ENCODE measurements around the gene INF2.
"Not testable (repeated sequence)": the region's sequence is repeated elsewhere in the genome, so short reads cannot be mapped to it uniquely, and the experiment has no call there.

Gene INF2

DNA sequence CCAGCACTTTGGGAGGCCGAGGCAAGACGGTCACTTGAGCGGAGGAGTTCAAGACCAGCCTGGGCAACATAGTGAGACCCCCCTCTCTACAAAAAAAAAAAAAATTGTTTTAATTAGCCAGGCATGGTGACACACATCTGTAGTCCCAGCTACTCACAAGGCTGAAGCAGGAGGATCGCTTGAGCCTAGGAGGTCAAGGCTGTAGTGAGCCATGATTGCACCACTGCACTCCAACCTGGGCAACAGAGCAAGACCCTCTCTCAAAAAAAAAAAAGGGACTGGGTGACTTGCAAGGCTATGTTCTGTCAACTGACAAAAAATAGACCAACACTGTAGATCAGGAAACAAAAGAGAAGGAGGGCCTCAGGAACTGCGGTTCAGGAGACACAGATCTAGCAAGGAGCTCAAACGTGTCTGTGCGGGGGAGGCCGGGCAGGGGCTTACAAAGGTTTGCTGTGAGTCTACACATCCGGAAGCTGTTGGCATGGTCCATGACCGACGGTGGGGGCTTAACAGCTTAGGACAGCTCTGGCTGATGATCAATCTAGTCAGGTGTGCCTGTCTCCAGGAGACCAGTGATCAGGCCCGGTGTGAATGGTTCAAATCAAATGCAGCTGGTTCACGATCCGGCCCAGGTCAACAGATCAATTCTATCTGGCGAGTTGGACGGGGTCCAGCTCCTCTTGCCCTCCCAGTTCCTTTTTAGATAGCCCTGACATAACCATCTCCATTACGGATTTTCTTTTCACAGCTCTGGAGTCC lies 31.7 kb upstream of the INF2 start:
- TF ChIP-seq, protein P1, sequence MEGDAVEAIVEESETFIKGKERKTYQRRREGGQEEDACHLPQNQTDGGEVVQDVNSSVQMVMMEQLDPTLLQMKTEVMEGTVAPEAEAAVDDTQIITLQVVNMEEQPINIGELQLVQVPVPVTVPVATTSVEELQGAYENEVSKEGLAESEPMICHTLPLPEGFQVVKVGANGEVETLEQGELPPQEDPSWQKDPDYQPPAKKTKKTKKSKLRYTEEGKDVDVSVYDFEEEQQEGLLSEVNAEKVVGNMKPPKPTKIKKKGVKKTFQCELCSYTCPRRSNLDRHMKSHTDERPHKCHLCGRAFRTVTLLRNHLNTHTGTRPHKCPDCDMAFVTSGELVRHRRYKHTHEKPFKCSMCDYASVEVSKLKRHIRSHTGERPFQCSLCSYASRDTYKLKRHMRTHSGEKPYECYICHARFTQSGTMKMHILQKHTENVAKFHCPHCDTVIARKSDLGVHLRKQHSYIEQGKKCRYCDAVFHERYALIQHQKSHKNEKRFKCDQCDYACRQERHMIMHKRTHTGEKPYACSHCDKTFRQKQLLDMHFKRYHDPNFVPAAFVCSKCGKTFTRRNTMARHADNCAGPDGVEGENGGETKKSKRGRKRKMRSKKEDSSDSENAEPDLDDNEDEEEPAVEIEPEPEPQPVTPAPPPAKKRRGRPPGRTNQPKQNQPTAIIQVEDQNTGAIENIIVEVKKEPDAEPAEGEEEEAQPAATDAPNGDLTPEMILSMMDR (conservative IDR thresholded peaks at IDR 0.05; ENCODE audit: low read depth, low read length): no peak
- no peak overlapping the region for H3K4me3 ChIP-seq (ENCODE audit: low read length)
- DNase-seq (ENCODE audit: low read depth): no peak

DNA sequence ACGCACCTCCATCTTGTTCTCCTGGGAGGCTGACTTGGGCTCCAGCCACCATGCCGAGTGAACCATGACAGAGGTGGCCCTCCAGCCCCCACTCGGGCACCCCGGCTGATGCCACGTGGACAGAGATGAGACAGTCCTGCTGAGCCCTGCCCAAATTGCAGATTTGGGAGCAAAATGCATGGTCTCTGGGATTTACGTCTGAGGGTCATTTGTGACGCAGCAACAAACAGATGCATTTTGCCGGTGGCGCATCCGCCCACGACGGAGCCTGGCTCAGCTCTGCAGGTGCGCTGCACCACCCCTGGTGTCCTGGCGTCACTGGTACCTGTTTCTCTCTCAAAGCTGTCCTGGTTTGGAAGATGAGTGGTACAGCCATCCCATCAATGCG lies 31.1 kb upstream of the INF2 start:
- TF ChIP-seq, protein P1 (conservative IDR thresholded peaks at IDR 0.05; ENCODE audit: low read depth, low read length): no peak
- no peak overlapping the region for H3K4me3 ChIP-seq (ENCODE audit: low read length)
- DNase-seq (ENCODE audit: low read depth): no peak

DNA sequence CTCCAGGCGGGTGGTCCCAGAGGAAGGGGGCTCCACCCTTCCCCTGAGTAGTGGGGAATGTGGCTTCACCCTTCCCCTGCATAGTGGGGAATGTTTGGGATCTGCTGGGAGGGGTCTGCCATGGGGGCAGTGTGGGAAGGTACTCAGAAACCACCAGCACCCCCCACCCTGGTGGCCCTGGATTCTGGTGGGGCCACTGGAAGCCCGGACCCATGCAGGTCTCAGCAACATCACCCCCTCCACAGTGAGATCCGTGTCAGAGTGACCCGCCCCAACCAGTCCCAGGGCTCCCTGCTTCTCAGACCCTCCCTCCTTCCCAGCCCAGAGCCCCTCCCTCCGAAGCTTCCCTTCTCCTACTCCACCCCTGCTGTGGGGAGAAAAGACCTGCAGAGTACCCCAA lies 30.3 kb upstream of the INF2 start:
- no peak overlapping the region for H3K4me3 ChIP-seq (ENCODE audit: low read length)
- no peak for DNase-seq (ENCODE audit: low read depth)
- TF ChIP-seq, protein P1 (conservative IDR thresholded peaks at IDR 0.05; ENCODE audit: low read depth, low read length): no peak

DNA sequence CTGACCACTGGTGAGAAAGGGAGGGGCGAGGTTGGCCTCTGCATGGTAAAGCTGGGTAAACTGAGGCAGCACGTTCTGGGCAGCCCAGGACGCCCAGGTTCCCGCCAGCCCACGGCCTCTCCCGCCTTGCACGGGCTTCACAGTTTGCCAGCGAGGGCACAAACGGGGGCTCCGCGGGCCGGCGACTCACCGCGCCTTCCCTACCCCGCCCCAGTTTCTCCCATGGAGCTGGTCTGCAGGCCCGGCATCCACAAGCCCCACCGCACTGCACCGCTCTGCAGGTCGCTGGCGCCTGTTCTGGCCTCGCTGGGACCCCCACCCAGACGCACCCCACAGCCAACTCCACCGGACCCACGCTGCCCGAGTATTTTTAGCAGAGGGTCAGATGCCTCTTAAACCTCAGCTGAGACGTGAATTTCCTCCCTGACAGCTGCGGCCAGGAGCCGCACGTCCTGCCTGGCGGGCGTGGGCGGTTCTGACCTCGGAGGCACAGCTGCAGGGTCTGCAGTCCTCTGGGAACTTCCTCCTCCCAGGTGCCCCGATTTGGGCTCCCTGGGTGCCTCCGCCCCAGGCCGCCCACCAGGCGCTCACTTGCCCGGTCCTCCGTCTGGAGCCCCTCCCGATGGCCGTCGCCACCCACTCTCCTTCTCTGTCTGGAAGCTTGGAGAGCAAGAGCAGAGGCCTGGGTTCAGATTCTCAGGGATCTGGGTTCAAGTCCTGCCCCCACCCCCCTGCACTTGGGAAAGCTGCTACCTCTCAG lies 29.5 kb upstream of the INF2 start:
- DNase-seq (ENCODE audit: low read depth): no peak
- H3K4me3 ChIP-seq (ENCODE audit: low read length): no peak overlapping the region

DNA sequence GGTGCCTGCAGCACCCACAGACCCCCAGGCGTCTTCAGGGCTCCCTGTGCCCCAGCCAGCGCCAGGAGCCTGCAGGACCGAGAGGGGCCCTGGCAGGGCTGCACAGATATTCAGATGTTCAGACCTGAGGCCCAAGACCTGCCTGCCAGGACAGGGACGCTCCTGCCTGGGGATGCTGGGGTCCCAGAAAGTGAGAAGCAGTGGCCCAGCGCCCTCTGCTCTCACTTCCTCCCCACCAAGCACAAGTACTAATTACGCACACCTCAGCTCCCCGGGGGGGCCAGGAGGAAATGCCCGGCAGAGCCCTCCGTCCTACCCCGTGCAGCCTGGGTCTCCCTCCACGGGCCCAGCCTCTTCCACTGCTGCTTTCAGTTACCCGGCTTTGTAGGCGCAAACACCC lies 28.8 kb upstream of the INF2 start:
- H3K4me3 ChIP-seq (ENCODE audit: low read length): no peak overlapping the region
- no peak for DNase-seq (ENCODE audit: low read depth)

More for the DNA sequence above, 29.5 kb upstream of the INF2 start:
- TF ChIP-seq, protein P1 (conservative IDR thresholded peaks at IDR 0.05; ENCODE audit: low read depth, low read length): no peak

DNA sequence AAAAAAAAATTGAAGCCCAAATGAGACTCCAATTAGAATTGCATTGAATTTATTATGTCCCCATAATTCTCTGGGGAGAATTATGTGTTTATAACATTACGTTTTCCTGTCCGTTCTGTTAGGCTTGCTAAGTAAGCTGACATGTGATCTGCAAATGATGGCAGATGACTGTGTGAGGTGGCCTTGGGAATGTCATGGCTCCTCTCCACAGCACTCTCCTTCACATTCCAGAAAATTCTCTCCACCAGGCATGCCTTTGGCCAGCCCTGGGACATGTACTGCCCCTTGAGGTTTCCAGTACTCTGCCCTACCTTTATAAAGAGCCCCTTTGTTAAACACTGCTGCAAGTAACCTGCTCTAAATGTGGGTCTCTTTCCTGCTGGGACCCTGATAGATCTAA lies 28.3 kb upstream of the INF2 start:
- DNase-seq (ENCODE audit: low read depth): no peak
- H3K4me3 ChIP-seq (ENCODE audit: low read length): no peak overlapping the region
- TF ChIP-seq, protein P1 (conservative IDR thresholded peaks at IDR 0.05; ENCODE audit: low read depth, low read length): no peak

More for the DNA sequence above, 28.8 kb upstream of the INF2 start:
- TF ChIP-seq, protein P1 (conservative IDR thresholded peaks at IDR 0.05; ENCODE audit: low read depth, low read length): no peak

DNA sequence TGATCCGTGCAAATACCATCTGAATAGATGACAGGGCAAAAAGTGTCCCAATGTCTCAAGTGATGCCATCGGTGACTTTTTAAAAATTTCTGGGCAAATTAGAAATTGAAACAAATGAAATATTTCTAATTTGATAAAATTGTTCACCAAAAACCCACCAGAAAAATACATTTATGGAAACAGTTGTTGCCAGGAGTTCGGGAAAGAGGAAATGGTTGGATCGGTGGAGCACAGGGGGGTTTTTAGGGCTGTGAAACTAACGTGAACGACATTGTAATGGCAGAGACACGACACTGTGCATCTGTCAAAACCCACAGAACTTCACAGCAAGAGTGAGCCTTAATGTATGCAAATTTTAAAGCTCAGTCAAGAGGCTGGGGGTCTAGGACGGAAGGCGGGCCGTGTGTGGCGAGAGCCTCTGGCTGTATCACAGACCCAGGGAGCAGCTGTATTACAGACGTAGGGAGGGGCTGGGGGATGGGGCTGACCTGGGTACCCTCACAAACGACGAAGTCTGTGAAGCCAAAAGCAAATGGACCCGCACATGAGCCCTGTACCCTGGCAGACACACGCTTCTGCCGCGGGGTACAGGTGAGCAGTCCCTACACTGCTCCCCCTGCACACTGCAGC lies 27.8 kb upstream of the INF2 start:
- not testable (repeated sequence) for DNase-seq (ENCODE audit: low read depth); H3K4me3 ChIP-seq (ENCODE audit: low read length)

DNA sequence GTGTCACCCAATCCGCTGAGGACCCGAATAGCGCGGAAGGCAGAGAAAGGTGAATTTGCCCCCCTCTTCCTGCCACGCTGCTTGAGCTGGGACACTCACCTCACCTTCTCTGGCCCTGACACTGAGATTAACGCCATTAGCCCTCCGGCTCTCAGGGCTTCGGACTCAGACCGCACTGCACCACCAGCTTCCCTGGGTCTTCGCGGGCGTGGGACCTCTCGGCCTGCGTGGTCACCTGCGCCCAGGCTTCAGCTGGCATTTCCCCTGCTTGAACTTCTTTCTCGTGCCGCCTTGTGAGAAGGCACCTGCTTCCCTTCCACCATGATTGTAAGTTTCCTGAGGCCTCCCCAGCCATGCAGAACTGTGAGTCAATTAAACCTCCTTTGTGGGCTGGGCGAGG lies 26.9 kb upstream of the INF2 start:
- not testable (repeated sequence) for DNase-seq (ENCODE audit: low read depth); H3K4me3 ChIP-seq (ENCODE audit: low read length)

All from retinal pigment epithelial cell (primary cell).